Stomach (tissue), 4 donors: ENCODE results near the gene PCDHB7.

Source experiments
- EP300 ChIP-seq: sonication (generic); formaldehyde crosslinking; IDR thresholded peaks from one replicate; pipeline ENCODE4 v1.6.1; 2017; ENCODE audit warnings: antibody characterized with exemption
- POLR2A ChIP-seq, 4 donors: fragments of 450-650 bp; IDR thresholded peaks; one replicate each; pipeline ENCODE4 v1.6.1; 2016; ENCODE audit warnings: antibody characterized with exemption in 4 of 4, control low read depth in 2 of 4, mild to moderate bottlenecking in 1 of 4, moderate library complexity in 1 of 4
- TF ChIP-seq, protein P1 (sequence below), 7 experiments: fragments of 450-650 bp in 4 of 7; fragments of 200-600 bp in 3 of 7; sonication (generic) in 3 of 7; IDR thresholded peaks; one replicate each; pipeline ENCODE4 v1.5.1; 2016 to 2019; ENCODE audit warnings: antibody characterized with exemption in 7 of 7, control low read depth in 2 of 7, mild to moderate bottlenecking in 1 of 7

DNA sequence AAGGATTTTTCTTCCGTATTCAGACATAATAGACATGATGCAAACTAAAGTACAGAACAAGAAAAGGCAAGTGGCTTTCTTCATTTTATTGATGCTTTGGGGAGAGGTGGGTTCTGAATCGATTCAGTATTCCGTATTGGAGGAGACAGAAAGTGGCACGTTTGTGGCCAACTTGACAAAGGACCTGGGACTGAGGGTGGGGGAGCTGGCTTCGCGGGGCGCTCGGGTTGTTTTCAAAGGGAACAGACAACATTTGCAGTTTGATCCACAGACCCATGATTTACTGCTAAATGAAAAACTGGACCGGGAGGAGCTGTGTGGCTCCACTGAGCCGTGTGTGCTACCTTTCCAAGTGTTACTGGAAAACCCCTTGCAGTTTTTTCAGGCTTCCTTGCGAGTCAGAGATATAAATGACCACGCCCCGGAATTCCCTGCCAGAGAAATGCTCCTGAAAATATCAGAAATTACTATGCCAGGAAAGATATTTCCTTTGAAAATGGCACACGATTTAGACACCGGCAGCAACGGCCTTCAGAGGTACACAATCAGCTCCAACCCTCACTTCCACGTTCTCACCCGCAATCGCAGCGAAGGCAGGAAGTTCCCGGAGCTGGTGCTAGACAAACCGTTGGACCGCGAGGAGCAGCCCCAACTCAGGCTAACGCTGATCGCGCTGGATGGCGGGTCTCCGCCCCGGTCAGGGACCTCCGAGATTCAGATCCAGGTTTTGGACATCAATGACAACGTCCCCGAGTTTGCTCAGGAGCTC is 22.0 kb upstream of the PCDHB7 start:
- TF ChIP-seq POLR2A (IDR thresholded peaks at IDR 0.05) = no peak
- TF ChIP-seq, protein P1, sequence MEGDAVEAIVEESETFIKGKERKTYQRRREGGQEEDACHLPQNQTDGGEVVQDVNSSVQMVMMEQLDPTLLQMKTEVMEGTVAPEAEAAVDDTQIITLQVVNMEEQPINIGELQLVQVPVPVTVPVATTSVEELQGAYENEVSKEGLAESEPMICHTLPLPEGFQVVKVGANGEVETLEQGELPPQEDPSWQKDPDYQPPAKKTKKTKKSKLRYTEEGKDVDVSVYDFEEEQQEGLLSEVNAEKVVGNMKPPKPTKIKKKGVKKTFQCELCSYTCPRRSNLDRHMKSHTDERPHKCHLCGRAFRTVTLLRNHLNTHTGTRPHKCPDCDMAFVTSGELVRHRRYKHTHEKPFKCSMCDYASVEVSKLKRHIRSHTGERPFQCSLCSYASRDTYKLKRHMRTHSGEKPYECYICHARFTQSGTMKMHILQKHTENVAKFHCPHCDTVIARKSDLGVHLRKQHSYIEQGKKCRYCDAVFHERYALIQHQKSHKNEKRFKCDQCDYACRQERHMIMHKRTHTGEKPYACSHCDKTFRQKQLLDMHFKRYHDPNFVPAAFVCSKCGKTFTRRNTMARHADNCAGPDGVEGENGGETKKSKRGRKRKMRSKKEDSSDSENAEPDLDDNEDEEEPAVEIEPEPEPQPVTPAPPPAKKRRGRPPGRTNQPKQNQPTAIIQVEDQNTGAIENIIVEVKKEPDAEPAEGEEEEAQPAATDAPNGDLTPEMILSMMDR (IDR thresholded peaks at IDR 0.05) = no peak
- TF ChIP-seq EP300 = no peak
